NCI-H82 treated with DMSO at 0.1 percent for 48 hours (cell line): ENCODE measurements around the gene SRPX2.

Experiments used
- DNase-seq: peaks from one replicate; lab custom pipeline; 2025; ENCODE audit not compliant: unreplicated experiment; lab: John Stamatoyannopoulos, UW

Gene SRPX2

GRCh38 chrX:100649550-100650356, 5.8 kb downstream of the SRPX2 start:
- peak; percentile 34 for DNase-seq

- DNase-seq, result no peak
Measured at GRCh38 chrX:100650841-100651240, 6.8 kb downstream of the SRPX2 start.

- DNase-seq, result no peak
Measured at GRCh38 chrX:100652266-100652665, 8.3 kb downstream of the SRPX2 start.

- DNase-seq, result peak; percentile 49
Measured at GRCh38 chrX:100654261-100654660, 10.3 kb downstream of the SRPX2 start.

- no peak for DNase-seq
Measured at GRCh38 chrX:100658941-100659381, 15.0 kb downstream of the SRPX2 start.

- DNase-seq, result no peak
Measured at GRCh38 chrX:100659431-100660137, 15.6 kb downstream of the SRPX2 start.

GRCh38 chrX:100662170-100662569, 18.2 kb downstream of the SRPX2 start:
- no peak for DNase-seq

- DNase-seq, result no peak
Measured at GRCh38 chrX:100662796-100663195, 18.8 kb downstream of the SRPX2 start.

GRCh38 chrX:100663642-100664041, 19.6 kb downstream of the SRPX2 start:
- no peak for DNase-seq

GRCh38 chrX:100672966-100673365, 29.0 kb downstream of the SRPX2 start:
- no peak for DNase-seq

- no peak for DNase-seq
Measured at GRCh38 chrX:100673397-100673953, 29.5 kb downstream of the SRPX2 start.

GRCh38 chrX:100674705-100675104, 30.7 kb downstream of the SRPX2 start:
- DNase-seq, result no peak

GRCh38 chrX:100677611-100678181, 33.7 kb downstream of the SRPX2 start:
- no peak for DNase-seq

GRCh38 chrX:100680756-100681155, 36.8 kb downstream of the SRPX2 start:
- DNase-seq, result no peak

GRCh38 chrX:100681599-100681998, 37.6 kb downstream of the SRPX2 start:
- DNase-seq, result no peak

GRCh38 chrX:100682939-100683338, 38.9 kb downstream of the SRPX2 start:
- DNase-seq, result no peak

GRCh38 chrX:100685284-100685996, 41.4 kb downstream of the SRPX2 start:
- DNase-seq, result peak; percentile 83

- DNase-seq, result no peak
Measured at GRCh38 chrX:100685997-100686305, 42.0 kb downstream of the SRPX2 start.

- DNase-seq, result no peak
Measured at GRCh38 chrX:100687128-100687527, 43.1 kb downstream of the SRPX2 start.

GRCh38 chrX:100687546-100687945, 43.5 kb downstream of the SRPX2 start:
- DNase-seq, result no peak

- DNase-seq, result no peak
Measured at GRCh38 chrX:100695302-100695701, 51.3 kb downstream of the SRPX2 start.
